Non-pigmented ciliary epithelial cell (primary cell): ENCODE data around the gene DAD1.

Source experiments
- DNase-seq: peaks from one replicate; pipeline ENCODE4 v3.0.0-alpha.2; 2010; ENCODE audit warnings: low read depth

Gene DAD1

DNA sequence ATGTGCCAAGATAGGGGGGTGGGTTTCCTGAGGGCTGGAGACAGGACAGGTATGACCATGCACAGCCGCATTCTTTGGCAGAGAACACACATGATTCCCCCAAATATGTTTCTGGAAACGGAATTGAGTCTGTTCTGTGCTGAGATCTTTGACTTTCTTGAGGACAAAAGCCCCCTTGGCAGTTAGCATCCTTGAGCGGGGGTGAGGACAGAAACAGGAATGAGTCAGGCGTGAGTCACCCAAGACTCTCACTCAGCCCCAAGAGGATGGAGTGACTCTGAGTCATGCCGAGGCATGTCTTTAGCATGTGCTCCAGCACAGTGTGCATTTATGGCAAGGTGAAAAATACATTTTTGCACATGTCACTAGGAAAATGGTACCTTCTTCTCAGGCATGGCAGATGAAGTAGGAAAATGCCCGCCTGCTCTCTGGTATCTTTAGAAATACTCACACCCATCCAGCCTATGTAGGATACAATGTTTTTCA, 52.1 kb downstream of the DAD1 start:
- DNase-seq: peak; percentile 96

- no peak for DNase-seq
Observed at GRCh38 chr14:22535916-22536315, 53.1 kb downstream of the DAD1 start.

- no peak for DNase-seq
Observed at GRCh38 chr14:22535126-22535525, 53.9 kb downstream of the DAD1 start.

GRCh38 chr14:22534547-22534946, 54.5 kb downstream of the DAD1 start:
- DNase-seq: no peak

DNA sequence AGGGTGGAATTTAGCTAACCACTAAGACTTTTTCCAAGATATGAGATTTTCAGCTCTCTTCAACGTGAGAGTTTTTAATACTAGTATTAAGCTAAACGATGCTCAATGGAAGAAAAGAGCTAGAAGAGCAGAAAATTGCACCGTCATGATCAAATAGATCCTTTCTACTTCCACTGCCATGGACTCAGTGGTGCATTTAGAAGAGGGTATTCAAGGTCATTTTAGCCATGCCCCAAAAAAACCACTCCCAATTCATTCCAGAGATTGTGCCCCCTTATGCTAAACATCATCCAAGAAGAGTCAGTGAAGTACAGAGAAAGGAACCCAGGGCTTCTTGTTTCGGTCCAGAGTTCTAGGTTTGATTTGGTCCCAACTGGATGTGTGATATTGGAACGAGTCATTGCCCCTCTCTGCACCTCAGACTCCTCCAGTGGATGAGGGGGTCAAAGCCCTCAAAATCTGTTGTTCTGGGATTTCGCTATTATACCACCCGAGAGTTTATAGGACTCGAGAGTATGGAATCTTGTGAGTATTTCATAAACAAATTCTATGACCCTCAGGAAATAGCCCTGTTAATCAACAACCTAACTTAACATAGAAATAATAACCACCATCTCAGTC, 55.2 kb downstream of the DAD1 start:
- DNase-seq: no peak

DNA sequence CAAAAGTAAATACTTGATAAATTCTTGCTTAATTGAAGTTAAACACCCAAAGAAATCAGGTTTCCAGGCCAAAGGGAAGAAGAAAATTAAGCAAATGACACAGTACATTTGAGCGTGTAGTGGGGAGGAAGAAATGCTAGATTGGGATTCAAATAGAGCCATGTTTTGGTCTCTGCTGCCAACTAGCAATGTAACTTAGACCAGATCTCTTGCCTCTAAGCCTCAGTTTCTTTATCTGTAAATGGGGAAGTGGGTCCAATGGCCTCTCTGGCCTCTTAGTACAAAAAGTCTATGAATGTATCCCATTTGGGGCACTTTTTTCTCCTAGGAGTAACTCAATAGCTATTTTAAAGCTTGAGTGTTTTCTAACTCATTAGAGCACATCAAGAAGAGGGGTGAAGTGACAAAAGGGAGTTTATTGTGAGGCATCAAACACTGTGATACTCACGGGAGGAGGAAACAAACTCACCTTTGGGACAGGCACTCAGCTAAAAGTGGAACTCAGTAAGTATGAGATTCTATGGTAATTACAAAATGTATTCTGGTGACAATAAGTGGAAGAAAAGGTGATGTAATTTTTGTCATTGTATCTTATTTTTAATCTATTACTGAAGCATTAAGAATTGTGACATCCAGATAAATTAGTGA, 55.8 kb downstream of the DAD1 start:
- DNase-seq: no peak

DNA sequence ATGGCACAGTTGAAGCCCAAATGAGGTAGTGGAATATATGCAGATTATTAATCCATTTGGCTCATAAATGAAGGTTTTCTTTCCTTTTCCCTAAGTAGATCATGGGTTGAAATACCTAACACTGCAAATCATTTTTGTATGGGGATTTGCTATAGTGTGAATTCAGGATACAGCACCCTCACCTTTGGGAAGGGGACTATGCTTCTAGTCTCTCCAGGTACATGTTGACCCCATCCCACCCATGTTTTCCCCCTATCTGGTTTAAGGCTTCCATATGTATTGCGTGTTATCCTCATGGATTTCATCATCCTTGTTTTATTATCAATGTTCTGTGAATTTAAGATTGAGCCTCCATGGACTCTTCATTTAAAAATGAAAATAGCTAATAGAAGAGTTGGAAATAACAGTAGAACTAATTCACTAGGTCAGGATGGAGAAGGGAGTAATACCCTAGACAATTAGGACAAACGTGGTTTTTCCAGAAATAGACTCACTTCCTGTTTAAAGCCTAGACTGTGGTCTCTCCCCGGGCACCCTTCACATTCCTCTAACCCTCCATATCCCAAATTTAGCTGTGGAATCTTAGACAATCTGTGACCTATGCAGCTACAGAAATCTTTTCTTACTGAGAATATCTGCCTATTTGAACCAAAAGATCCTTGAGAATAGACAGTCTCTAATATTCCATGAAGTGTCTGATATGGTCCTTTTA, 56.5 kb downstream of the DAD1 start:
- DNase-seq: peak; percentile 52

GRCh38 chr14:22531451-22532344, 57.3 kb downstream of the DAD1 start:
- no peak for DNase-seq

DNA sequence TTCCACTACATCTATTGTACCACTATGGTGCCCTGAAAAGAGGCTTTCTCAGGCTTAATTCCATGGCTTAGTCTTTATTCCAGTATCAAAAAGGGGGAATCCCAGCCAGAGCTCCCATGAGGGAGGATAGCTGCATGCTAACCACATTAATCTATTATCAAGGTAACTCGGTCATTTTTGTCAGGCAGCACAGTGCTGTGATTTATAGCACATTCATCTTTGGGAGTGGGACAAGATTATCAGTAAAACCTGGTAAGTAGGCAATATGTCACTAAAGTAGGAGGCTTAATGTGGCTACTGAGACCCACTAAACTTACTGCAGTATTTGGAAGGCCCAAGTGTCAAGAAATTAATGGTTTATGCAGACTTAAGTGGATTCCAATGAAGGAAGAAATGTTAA, 58.9 kb downstream of the DAD1 start:
- no peak for DNase-seq

- no peak for DNase-seq
Observed at GRCh38 chr14:22526744-22527143, 62.3 kb downstream of the DAD1 start.

- DNase-seq: no peak
Observed at GRCh38 chr14:22526218-22526617, 62.8 kb downstream of the DAD1 start.

DNA sequence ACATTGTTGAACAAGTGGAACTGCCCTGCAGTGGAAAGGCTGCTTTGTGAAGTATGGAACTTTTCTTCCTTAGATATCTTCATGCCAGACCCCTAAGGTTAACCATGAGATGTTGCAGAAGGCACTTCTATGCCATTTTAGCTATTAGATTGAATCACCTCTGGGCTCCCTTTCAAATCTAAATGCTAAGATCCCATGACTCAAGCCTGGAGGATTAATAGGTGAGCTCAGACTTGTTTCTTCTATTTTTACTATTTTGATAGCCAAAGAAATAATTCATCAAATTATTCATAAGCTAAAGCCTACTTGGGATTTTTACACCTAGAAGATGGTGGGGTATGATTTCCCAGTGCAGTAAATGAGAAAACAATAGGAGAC, 64.3 kb downstream of the DAD1 start:
- no peak for DNase-seq

DNA sequence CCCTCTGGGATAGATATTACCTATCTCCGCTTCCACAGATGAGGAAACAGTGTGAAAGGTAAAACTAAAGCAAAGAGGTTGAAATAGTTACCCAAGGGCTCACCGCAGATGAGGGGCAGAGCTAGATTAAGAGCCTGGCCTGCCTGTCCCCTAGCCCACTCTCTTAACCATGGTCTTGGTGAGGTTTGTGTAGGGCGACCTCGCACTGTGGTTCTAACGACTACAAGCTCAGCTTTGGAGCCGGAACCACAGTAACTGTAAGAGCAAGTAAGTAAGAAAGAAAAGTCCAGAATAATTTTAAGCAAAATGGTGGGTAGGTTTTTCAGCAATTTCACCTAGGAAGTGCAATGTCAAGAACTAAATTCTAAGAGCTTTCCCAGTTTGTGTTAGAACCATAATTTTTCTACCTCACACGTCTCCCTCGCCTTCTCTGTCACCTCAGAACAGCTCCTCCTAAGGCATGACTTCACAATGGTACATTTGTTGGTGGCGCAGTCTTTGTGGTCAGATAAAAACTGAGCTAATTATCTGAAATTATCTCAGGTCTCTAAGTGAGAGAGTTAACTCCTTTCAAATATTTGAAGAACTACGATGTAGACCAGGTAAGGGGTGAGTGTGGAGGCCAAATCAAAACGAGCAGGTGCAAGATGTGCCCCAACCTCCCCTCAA, 64.8 kb downstream of the DAD1 start:
- no peak for DNase-seq

- no peak for DNase-seq
Observed at GRCh38 chr14:22523283-22523682, 65.7 kb downstream of the DAD1 start.

GRCh38 chr14:22522466-22522957, 66.5 kb downstream of the DAD1 start:
- no peak for DNase-seq

- DNase-seq: no peak
Observed at GRCh38 chr14:22521449-22522239, 67.4 kb downstream of the DAD1 start.

DNA sequence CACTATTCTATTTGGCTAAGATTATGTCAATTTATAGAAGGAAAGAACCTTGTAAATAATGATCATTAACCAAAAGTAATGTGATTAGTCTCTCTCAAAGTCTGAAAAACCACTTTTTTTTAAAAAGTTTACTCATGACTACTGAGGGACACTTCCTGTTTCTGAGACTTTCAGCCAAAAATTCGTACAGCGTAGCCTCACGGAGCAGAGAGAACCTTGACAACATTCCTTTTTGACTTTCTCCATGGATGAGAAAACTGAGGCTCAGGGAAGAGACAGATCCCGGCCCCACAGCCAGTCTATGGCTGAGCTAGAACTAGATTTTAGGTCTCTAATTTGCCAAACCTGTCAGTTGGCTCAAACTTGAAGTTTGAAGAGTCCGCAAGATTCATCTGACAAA, 68.2 kb downstream of the DAD1 start:
- DNase-seq: no peak

DNA sequence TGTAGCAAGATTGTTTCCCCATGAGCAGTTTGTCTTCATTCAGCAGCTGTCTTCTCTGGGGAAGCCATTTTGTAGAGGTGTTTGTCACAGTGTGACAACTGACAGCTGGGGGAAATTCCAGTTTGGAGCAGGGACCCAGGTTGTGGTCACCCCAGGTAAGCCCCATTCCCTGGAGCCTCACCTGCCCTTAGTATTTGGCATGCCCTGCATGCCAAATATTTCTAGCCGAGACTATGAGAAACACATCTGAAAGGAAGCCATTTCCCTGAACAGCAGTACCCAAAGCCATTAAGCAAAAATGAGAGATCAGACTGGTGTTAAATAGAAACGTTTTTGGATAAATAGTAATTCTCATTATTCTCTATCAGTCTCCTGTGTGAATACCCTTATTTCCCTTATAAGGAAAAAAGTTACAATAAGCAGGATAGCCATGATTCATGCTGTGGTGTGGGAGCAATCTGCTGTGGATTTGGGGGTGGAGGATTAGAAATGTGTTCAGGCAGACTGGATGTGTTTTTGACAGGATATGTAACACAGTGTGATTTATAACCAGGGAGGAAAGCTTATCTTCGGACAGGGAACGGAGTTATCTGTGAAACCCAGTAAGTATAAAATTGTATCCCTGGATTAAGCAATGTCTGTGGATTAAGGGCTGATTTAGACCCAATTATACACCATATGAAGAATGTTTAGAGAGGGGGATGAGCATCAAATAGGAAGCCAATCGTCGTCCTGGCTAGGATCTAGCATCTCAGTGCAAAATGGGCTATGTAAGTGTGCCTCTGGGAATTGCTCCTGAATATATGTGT, 68.9 kb downstream of the DAD1 start:
- DNase-seq: peak; percentile 62

DNA sequence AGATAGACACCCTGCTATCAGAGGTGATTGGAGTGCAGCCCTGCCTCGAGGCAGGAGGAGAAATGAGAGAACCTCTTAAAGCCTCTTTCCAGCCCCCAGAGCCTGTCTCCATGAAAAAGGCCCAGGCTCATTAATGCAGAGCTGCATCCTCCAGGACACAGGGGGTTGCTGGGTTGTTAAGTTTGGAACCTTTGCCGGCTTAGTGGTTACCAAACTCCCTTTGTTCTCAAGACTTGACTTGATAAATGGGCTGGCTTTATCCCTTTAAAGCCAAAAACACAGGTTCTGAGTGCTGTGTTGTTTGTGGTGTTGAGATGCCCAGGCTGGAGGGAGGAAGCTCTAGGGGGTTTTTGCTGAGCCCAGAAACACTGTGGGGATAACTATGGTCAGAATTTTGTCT, 71.0 kb downstream of the DAD1 start:
- no peak for DNase-seq
